H1 (cell line): ENCODE results near the gene CELF4. TPM values are rescaled to one million over a fixed set of nuclear protein-coding genes. Genes with fewer than 3 reads are reported as not detected.

ENCODE experiments used
- ATF3 ChIP-seq: IDR thresholded peaks from 2 replicates; pipeline ENCODE4 v1.6.1; 2011; ENCODE audit warnings: low read depth, mild to moderate bottlenecking, low read length; ENCODE audit not compliant: insufficient read depth
- CEBPB ChIP-seq: IDR thresholded peaks from 2 replicates; pipeline ENCODE4 v1.6.1; 2012; ENCODE audit warnings: low read depth, low read length
- EGR1 ChIP-seq: IDR thresholded peaks from 2 replicates; pipeline ENCODE4 v1.6.1; 2011; ENCODE audit warnings: low read depth, low read length, borderline replicate concordance
- KDM5A ChIP-seq: fragments of 200-600 bp; IDR thresholded peaks from 2 replicates; pipeline ENCODE4 v1.7.1; 2012; ENCODE audit warnings: mild to moderate bottlenecking, low read length, inconsistent platforms, mixed read lengths
- NANOG ChIP-seq: IDR thresholded peaks from 2 replicates; pipeline ENCODE4 v1.6.1; 2011; ENCODE audit warnings: low read length, low read depth, mild to moderate bottlenecking, inconsistent platforms; ENCODE audit not compliant: insufficient read depth, poor library complexity, severe bottlenecking
- PHF8 ChIP-seq: fragments of 200-600 bp; sonication (generic); conservative IDR thresholded peaks from 2 replicates; pipeline ENCODE4 v1.7.1; 2012; ENCODE audit warnings: low read depth, mild to moderate bottlenecking, inconsistent platforms, low read length, moderate library complexity
- POLR2A ChIP-seq, 2 experiments: IDR thresholded peaks; 1 replicate in 1 of 2; 2 replicates in 1 of 2; pipeline ENCODE4 v1.6.1; 2011; ENCODE audit warnings: low read depth in 2 of 2, low read length in 2 of 2, mild to moderate bottlenecking in 2 of 2; ENCODE audit errors: control extremely low read depth in 1 of 2
- RNF2 ChIP-seq: fragments of 200-900, 300-1000 bp; sonication (generic); IDR thresholded peaks from 2 replicates; pipeline ENCODE4 v1.7.1; 2016; ENCODE audit warnings: borderline replicate concordance, low read depth, mild to moderate bottlenecking, antibody characterized with exemption, low read length; ENCODE audit not compliant: poor library complexity, severe bottlenecking; ENCODE audit errors: missing control alignments
- SUZ12 ChIP-seq: fragments of 200-600 bp; sonication (generic); IDR thresholded peaks from 2 replicates; pipeline ENCODE4 v1.6.1; 2012; ENCODE audit warnings: mild to moderate bottlenecking, inconsistent platforms, low read length, moderate library complexity, mixed read lengths
- polyA plus RNA-seq, 7 experiments: library from polyadenylated mRNA; depleted of rRNA in 3 of 7; stranded (reverse) in 5 of 7; unstranded in 2 of 7; fragments of >200 nt in 5 of 7; fragments of 200-250 nt in 2 of 7; gene quantifications; 1 replicate in 5 of 7; 2 replicates in 1 of 7; 4 replicates in 1 of 7; pipeline versions ENCODE4 v1.2.1 to v1.2.3, GENCODE V29; 2011 to 2013; ENCODE audit warnings: missing spikeins in 2 of 7, mixed read lengths in 2 of 7
- total RNA-seq: library from RNA; stranded (reverse); fragmentation: NEBNext Ultra II Directional; extraction: Animal tissue kit (Norgen Biotek cat#: 25700); gene quantifications from 2 replicates; pipeline ENCODE4 v1.2.1, GENCODE V29; 2021
- TF ChIP-seq, protein P1 (sequence below): fragments of 300-600 bp; sonication (generic); IDR thresholded peaks from 2 replicates; pipeline ENCODE4 v1.7.1; 2012; ENCODE audit warnings: low read length, moderate library complexity, mild to moderate bottlenecking, inconsistent platforms; ENCODE audit not compliant: insufficient replicate concordance
- TF ChIP-seq, protein P2 (sequence below): IDR thresholded peaks from 2 replicates; pipeline ENCODE4 v1.6.1; 2012; ENCODE audit warnings: inconsistent platforms

Gene CELF4
- total and polyA plus RNA-seq, 2 of the 8 experiments (the other 6 are each of a cell fraction or from before 2014, with no cell fraction given), result 1.6 to 3.4 TPM

- TF ChIP-seq, protein P1, sequence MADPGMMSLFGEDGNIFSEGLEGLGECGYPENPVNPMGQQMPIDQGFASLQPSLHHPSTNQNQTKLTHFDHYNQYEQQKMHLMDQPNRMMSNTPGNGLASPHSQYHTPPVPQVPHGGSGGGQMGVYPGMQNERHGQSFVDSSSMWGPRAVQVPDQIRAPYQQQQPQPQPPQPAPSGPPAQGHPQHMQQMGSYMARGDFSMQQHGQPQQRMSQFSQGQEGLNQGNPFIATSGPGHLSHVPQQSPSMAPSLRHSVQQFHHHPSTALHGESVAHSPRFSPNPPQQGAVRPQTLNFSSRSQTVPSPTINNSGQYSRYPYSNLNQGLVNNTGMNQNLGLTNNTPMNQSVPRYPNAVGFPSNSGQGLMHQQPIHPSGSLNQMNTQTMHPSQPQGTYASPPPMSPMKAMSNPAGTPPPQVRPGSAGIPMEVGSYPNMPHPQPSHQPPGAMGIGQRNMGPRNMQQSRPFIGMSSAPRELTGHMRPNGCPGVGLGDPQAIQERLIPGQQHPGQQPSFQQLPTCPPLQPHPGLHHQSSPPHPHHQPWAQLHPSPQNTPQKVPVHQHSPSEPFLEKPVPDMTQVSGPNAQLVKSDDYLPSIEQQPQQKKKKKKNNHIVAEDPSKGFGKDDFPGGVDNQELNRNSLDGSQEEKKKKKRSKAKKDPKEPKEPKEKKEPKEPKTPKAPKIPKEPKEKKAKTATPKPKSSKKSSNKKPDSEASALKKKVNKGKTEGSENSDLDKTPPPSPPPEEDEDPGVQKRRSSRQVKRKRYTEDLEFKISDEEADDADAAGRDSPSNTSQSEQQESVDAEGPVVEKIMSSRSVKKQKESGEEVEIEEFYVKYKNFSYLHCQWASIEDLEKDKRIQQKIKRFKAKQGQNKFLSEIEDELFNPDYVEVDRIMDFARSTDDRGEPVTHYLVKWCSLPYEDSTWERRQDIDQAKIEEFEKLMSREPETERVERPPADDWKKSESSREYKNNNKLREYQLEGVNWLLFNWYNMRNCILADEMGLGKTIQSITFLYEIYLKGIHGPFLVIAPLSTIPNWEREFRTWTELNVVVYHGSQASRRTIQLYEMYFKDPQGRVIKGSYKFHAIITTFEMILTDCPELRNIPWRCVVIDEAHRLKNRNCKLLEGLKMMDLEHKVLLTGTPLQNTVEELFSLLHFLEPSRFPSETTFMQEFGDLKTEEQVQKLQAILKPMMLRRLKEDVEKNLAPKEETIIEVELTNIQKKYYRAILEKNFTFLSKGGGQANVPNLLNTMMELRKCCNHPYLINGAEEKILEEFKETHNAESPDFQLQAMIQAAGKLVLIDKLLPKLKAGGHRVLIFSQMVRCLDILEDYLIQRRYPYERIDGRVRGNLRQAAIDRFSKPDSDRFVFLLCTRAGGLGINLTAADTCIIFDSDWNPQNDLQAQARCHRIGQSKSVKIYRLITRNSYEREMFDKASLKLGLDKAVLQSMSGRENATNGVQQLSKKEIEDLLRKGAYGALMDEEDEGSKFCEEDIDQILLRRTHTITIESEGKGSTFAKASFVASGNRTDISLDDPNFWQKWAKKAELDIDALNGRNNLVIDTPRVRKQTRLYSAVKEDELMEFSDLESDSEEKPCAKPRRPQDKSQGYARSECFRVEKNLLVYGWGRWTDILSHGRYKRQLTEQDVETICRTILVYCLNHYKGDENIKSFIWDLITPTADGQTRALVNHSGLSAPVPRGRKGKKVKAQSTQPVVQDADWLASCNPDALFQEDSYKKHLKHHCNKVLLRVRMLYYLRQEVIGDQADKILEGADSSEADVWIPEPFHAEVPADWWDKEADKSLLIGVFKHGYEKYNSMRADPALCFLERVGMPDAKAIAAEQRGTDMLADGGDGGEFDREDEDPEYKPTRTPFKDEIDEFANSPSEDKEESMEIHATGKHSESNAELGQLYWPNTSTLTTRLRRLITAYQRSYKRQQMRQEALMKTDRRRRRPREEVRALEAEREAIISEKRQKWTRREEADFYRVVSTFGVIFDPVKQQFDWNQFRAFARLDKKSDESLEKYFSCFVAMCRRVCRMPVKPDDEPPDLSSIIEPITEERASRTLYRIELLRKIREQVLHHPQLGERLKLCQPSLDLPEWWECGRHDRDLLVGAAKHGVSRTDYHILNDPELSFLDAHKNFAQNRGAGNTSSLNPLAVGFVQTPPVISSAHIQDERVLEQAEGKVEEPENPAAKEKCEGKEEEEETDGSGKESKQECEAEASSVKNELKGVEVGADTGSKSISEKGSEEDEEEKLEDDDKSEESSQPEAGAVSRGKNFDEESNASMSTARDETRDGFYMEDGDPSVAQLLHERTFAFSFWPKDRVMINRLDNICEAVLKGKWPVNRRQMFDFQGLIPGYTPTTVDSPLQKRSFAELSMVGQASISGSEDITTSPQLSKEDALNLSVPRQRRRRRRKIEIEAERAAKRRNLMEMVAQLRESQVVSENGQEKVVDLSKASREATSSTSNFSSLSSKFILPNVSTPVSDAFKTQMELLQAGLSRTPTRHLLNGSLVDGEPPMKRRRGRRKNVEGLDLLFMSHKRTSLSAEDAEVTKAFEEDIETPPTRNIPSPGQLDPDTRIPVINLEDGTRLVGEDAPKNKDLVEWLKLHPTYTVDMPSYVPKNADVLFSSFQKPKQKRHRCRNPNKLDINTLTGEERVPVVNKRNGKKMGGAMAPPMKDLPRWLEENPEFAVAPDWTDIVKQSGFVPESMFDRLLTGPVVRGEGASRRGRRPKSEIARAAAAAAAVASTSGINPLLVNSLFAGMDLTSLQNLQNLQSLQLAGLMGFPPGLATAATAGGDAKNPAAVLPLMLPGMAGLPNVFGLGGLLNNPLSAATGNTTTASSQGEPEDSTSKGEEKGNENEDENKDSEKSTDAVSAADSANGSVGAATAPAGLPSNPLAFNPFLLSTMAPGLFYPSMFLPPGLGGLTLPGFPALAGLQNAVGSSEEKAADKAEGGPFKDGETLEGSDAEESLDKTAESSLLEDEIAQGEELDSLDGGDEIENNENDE, result no peak
- no peak for TF ChIP-seq RNF2
- no peak for TF ChIP-seq EGR1
- no peak for TF ChIP-seq PHF8
- TF ChIP-seq NANOG, result no peak
- no peak for TF ChIP-seq SUZ12
- no peak for TF ChIP-seq CEBPB
- TF ChIP-seq POLR2A (IDR thresholded peaks at IDR 0.05; ENCODE audit: control extremely low read depth in 1 of 2, low read depth in 2 of 2, low read length in 2 of 2), result no peak
- no peak for TF ChIP-seq KDM5A
- TF ChIP-seq, protein P2, sequence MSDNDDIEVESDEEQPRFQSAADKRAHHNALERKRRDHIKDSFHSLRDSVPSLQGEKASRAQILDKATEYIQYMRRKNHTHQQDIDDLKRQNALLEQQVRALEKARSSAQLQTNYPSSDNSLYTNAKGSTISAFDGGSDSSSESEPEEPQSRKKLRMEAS, result no peak
- TF ChIP-seq ATF3, result no peak
These were observed 31.0 kb downstream of the CELF4 start (continued) for GRCh38 chr18:37534627-37535026.
